Measurements from ENCODE around the gene TKTL1.

TKTL1 gene

GRCh38 chrX:154362085-154362742 lies 66.6 kb downstream of the TKTL1 start:
- DNase-seq (ENCODE audit: low read depth in 2 of 2) = no peak

GRCh38 chrX:154363706-154364439 lies 68.3 kb downstream of the TKTL1 start:
- DNase-seq (ENCODE audit: low read depth in 2 of 2) = no peak

- DNase-seq (ENCODE audit: low read depth in 2 of 2) = no peak
Measured at GRCh38 chrX:154365052-154365600, 69.5 kb downstream of the TKTL1 start.

- no peak for DNase-seq (ENCODE audit: low read depth in 2 of 2)
Measured at GRCh38 chrX:154365997-154366665, 70.5 kb downstream of the TKTL1 start.

GRCh38 chrX:154366666-154367055 lies 71.1 kb downstream of the TKTL1 start:
- DNase-seq (ENCODE audit: low read depth in 2 of 2) = no peak

- DNase-seq (ENCODE audit: low read depth in 2 of 2) = no peak
Measured at GRCh38 chrX:154367474-154368308, 72.1 kb downstream of the TKTL1 start.

GRCh38 chrX:154368630-154369448 lies 73.2 kb downstream of the TKTL1 start:
- peak; percentile 90 to 95 for DNase-seq (ENCODE audit: low read depth in 2 of 2)

GRCh38 chrX:154369449-154370299 lies 74.1 kb downstream of the TKTL1 start:
- DNase-seq (ENCODE audit: low read depth in 2 of 2) = peak; percentile 59 to 73

GRCh38 chrX:154370300-154371016 lies 74.9 kb downstream of the TKTL1 start:
- no peak for DNase-seq (ENCODE audit: low read depth in 2 of 2)

GRCh38 chrX:154371017-154371788 lies 75.6 kb downstream of the TKTL1 start:
- DNase-seq (ENCODE audit: low read depth in 2 of 2) = peak; percentile 89 to 90

GRCh38 chrX:154371789-154372300 lies 76.2 kb downstream of the TKTL1 start:
- no peak for DNase-seq (ENCODE audit: low read depth in 2 of 2)

- DNase-seq (ENCODE audit: low read depth in 2 of 2) = no peak
Measured at GRCh38 chrX:154372612-154373022, 77.0 kb downstream of the TKTL1 start.

GRCh38 chrX:154373340-154374306 lies 78.0 kb downstream of the TKTL1 start:
- DNase-seq (ENCODE audit: low read depth in 2 of 2) = no peak

- DNase-seq (ENCODE audit: low read depth in 2 of 2) = peak in 1 of 2 donors; percentile 52
Measured at GRCh38 chrX:154374313-154375155, 78.9 kb downstream of the TKTL1 start, which contains the start of gene FLNA. Gene FLNA, minus strand, starts transcription at chrX:154374634. Its CDS starts 3,389 bp downstream, at chrX:154371245.

- no peak for DNase-seq (ENCODE audit: low read depth in 2 of 2)
Measured at GRCh38 chrX:154375156-154375504, 79.5 kb downstream of the TKTL1 start.

- no peak for DNase-seq (ENCODE audit: low read depth in 2 of 2)
Measured at GRCh38 chrX:154376774-154377173, 81.2 kb downstream of the TKTL1 start.

Measured in stimulated activated CD8-positive, alpha-beta memory T cell treated with anti-CD3 and anti-CD28 coated beads, Interleukin-7, amount 100 ng/mL, for 4 hours (primary cell).